ELF-1 (cell line): ENCODE measurements around the gene NEXN.
"Not testable (repeated sequence)": the region's sequence is repeated elsewhere in the genome, so short reads cannot be mapped to it uniquely, and the experiment has no call there.

Source experiments
- DNase-seq: peaks from one replicate; pipeline ENCODE4 v3.0.0-alpha.2; 2016; ENCODE audit warnings: low read depth, low spot score

The NEXN gene

GRCh38 chr1:77906019-77906545 lies 17.7 kb downstream of the NEXN start:
- no peak for DNase-seq

GRCh38 chr1:77906624-77907023 lies 18.2 kb downstream of the NEXN start:
- DNase-seq = no peak

GRCh38 chr1:77910116-77910515 lies 21.7 kb downstream of the NEXN start:
- no peak for DNase-seq

- DNase-seq = not testable (repeated sequence)
These were observed 30.5 kb downstream of the NEXN start for GRCh38 chr1:77918918-77919317.

GRCh38 chr1:77925518-77925917 lies 37.1 kb downstream of the NEXN start:
- DNase-seq = no peak

GRCh38 chr1:77925956-77926355 lies 37.5 kb downstream of the NEXN start:
- no peak for DNase-seq

- no peak for DNase-seq
These were observed 38.3 kb downstream of the NEXN start for GRCh38 chr1:77926561-77927357.

- DNase-seq = no peak
These were observed 39.0 kb downstream of the NEXN start for GRCh38 chr1:77927414-77927813.

- DNase-seq = no peak
These were observed 41.4 kb downstream of the NEXN start for GRCh38 chr1:77929806-77930205.

GRCh38 chr1:77938651-77939050 lies 50.2 kb downstream of the NEXN start:
- no peak for DNase-seq

GRCh38 chr1:77940921-77941570 lies 52.6 kb downstream of the NEXN start:
- no peak for DNase-seq

- DNase-seq = no peak
These were observed 54.1 kb downstream of the NEXN start for GRCh38 chr1:77942400-77943140.

- DNase-seq = no peak
These were observed 56.9 kb downstream of the NEXN start for GRCh38 chr1:77945345-77945744.

- peak; percentile 60 for DNase-seq
These were observed 60.5 kb downstream of the NEXN start for GRCh38 chr1:77948841-77949424.

GRCh38 chr1:77950873-77951272 lies 62.4 kb downstream of the NEXN start:
- DNase-seq = no peak

- no peak for DNase-seq
These were observed 62.9 kb downstream of the NEXN start for GRCh38 chr1:77951328-77951727.

GRCh38 chr1:77953907-77954306 lies 65.5 kb downstream of the NEXN start:
- DNase-seq = no peak

GRCh38 chr1:77954521-77954920 lies 66.1 kb downstream of the NEXN start:
- DNase-seq = no peak

- no peak for DNase-seq
These were observed 67.3 kb downstream of the NEXN start for GRCh38 chr1:77955709-77956108.

- DNase-seq = no peak
These were observed 68.0 kb downstream of the NEXN start for GRCh38 chr1:77956464-77956863.

- DNase-seq = no peak
These were observed 70.0 kb downstream of the NEXN start for GRCh38 chr1:77958391-77958790.

- no peak for DNase-seq
These were observed 70.4 kb downstream of the NEXN start for GRCh38 chr1:77958850-77959249.
